Mucosa of rectum (tissue), 2 donors: ENCODE measurements around the gene XXYLT1.
A peak's percentile ranks its signal among the peaks of the same experiment; 100 is the strongest.

Experiments used
- H3K27ac ChIP-seq, 2 donors: one replicate each; pipeline ENCODE4 v1.7.0; 2013; ENCODE audit warnings: inconsistent platforms in 2 of 2, low read depth in 2 of 2, low read length in 2 of 2
- H3K27me3 ChIP-seq, 2 donors: one replicate each; pipeline ENCODE4 v1.7.0; 2013; ENCODE audit warnings: low read length in 2 of 2; ENCODE audit not compliant: control insufficient read depth in 2 of 2, insufficient read depth in 2 of 2
- H3K36me3 ChIP-seq, 2 donors: one replicate each; pipeline ENCODE4 v1.7.0; 2013; ENCODE audit warnings: low read length in 2 of 2; ENCODE audit not compliant: control insufficient read depth in 2 of 2, insufficient read depth in 2 of 2
- H3K4me1 ChIP-seq, 2 donors: one replicate each; pipeline ENCODE4 v1.7.0; 2013; ENCODE audit warnings: low read length in 2 of 2, mild to moderate bottlenecking in 1 of 2; ENCODE audit not compliant: control insufficient read depth in 2 of 2, insufficient read depth in 2 of 2
- H3K4me3 ChIP-seq, 2 donors: one replicate each; pipeline ENCODE4 v1.7.0; 2013; ENCODE audit warnings: low read length in 2 of 2
- H3K9ac ChIP-seq, 2 donors: one replicate each; pipeline ENCODE4 v1.7.0; 2013; ENCODE audit warnings: low read length in 2 of 2, low read depth in 1 of 2, mild to moderate bottlenecking in 1 of 2
- H3K9me3 ChIP-seq, 2 donors: one replicate each; pipeline ENCODE4 v1.7.0; 2013; ENCODE audit warnings: low read length in 2 of 2; ENCODE audit not compliant: control insufficient read depth in 2 of 2
- donor health status: healthy.
- donor health status: Normal muscosa, but diverticular disease.

The XXYLT1 gene

DNA sequence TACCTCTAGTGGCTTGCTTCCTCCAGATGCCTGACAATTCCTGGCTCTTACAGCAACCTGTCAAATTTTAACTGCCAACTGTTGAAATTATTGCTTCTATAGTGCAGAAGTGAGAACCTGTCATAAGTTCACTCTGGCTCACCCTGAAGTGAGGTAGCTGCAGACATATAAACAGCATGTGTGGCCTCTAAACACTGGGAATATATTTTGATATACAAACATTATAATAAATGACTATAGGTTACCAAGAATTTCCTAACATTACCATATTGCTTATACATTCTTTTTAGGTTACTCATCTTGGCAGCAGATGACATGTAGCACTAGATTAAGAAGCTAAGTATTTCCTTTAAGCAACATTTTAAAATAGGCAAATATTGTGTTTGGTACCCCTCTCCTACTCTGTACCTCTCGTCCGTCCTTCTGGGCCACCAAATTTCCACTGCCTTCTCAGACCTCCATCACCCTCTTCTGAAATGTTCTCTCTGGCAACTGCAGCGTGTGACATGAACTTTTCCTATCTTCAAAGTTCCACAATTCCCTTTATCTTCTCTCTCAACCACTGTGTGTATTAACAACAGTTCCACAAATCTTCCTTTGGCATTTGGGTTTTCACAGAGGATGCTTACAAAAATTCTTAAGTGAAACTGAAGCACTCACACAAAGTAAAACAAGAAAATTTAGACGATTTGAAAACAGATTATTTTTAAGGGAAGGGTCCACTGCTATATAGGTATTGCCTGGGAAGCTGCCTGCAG is 15.3 kb upstream of the XXYLT1 start:
- no peak overlapping the region for H3K4me3 ChIP-seq
- H3K27me3 ChIP-seq: no peaks in the 10 kb centered on the region
- H3K9ac ChIP-seq: no peak overlapping the region
- H3K27ac ChIP-seq: no peak overlapping the region
- H3K9me3 ChIP-seq: no peaks in the 10 kb centered on the region
- peaks cover 22 to 23% of the 10 kb centered on the region in 2 donors for H3K36me3 ChIP-seq
- H3K4me1 ChIP-seq: peaks cover 8 to 16% of the 10 kb centered on the region in 2 donors

DNA sequence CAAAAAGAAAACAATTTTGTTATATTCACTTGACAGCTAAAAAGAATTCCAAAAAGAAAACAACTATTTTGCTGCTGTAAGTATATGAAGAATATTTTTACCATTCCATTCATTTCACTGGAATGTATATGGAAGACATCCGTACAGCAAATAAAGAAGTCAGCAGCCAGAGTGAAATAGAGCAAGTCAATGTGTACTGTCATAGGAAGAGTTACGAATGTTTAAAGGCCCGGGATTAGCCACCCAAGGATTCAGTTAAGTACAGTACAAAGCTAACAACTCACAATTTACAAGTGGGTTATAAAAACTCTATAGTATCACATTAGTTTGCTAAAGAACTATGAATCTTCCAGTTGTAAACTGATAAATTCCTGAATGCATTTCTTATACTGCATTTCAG is 14.4 kb upstream of the XXYLT1 start:
- H3K9me3 ChIP-seq: no peaks in the 10 kb centered on the region
- H3K27me3 ChIP-seq: no peaks in the 10 kb centered on the region
- peaks cover 21 to 23% of the 10 kb centered on the region in 2 donors for H3K36me3 ChIP-seq
- H3K27ac ChIP-seq: no peak overlapping the region
- peaks cover 8 to 16% of the 10 kb centered on the region in 2 donors for H3K4me1 ChIP-seq
- no peak overlapping the region for H3K4me3 ChIP-seq
- H3K9ac ChIP-seq: no peak overlapping the region

DNA sequence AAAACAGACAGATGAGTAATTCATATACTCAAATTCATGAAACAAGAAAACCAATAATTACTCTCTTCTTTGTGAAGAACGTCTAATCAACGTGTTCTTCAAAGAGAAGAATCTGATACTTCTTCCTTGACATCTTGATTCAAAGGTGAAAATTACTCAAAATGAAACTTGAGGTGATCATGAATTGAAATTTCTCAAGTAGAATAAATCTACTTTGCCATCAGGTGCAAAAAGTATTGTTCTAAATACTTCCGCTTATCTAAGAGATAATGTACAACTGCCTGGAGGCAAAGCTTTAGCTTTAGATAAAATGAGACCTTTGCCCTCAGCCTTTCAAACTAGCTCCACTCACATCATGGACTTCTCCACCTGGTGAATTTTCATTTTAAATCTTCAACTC is 13.9 kb upstream of the XXYLT1 start:
- H3K27ac ChIP-seq: peak overlapping the region in 1 of 2 donors; percentile 14
- no peak overlapping the region for H3K4me3 ChIP-seq
- H3K9me3 ChIP-seq: no peaks in the 10 kb centered on the region
- H3K36me3 ChIP-seq: peaks cover 16 to 18% of the 10 kb centered on the region in 2 donors
- H3K27me3 ChIP-seq: no peaks in the 10 kb centered on the region
- peaks cover 8 to 16% of the 10 kb centered on the region in 2 donors for H3K4me1 ChIP-seq
- H3K9ac ChIP-seq: no peak overlapping the region

DNA sequence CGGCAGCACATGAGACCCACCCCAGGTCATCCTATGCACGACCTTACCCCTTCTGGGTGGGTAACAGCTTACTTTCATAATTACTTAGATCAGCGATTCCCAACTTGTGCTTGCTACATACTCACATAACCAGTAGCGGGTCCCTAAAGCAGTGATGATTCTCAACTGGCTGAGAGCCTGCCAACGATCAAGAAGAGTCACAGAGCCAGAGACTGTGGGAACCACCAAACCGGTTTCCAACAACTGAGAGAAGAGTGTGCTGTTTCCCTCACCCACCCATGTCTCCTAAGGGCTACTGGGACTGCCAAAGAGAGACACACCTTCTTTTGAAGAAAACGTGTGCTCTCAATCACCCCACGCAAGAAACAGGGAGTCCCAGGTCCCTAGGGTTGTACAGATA is 12.0 kb upstream of the XXYLT1 start:
- H3K27ac ChIP-seq: no peak overlapping the region
- no peak overlapping the region for H3K4me3 ChIP-seq
- H3K36me3 ChIP-seq: peaks cover 13 to 14% of the 10 kb centered on the region in 2 donors
- no peak overlapping the region for H3K9ac ChIP-seq
- peaks cover 8 to 16% of the 10 kb centered on the region in 2 donors for H3K4me1 ChIP-seq
- H3K9me3 ChIP-seq: no peaks in the 10 kb centered on the region
- H3K27me3 ChIP-seq: no peaks in the 10 kb centered on the region

DNA sequence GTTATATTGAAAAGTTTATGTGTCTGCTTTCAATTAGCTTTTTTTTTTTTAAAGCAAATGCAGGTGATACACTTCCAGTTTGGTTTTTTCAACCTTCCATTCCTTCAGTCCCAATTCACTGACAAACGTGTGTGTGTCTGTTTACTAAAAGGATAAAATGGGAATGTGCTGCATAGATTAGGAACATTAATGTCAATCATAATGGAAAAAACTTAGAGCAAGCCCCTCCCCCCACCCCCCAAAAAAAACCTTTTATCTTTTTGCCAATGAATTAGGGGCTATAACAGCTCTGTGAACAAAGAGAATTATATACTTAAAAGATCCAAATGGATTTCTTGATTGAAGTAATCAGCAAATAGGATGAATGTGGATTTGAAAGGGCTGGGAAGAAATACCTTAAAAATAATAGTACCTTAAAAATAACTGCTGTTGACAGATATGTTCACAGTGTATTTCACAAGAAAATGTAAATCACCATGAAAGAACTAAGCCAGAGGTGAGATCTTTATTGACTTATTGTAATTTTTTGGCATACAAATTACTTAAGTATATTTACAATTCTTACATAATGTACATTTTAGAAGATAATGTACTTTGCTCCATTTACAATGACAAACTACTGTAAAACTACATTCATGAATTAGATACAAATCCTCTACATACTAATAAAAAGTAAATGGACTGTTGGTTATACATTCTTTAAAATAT is 3.5 kb upstream of the XXYLT1 start:
- H3K9ac ChIP-seq: no peak overlapping the region
- H3K4me3 ChIP-seq: no peak overlapping the region
- H3K27ac ChIP-seq: no peak overlapping the region
- no peaks in the 10 kb centered on the region for H3K9me3 ChIP-seq
- peaks cover 4 to 8% of the 10 kb centered on the region in 2 donors for H3K36me3 ChIP-seq
- no peaks in the 10 kb centered on the region for H3K27me3 ChIP-seq
- H3K4me1 ChIP-seq: peaks cover 16 to 17% of the 10 kb centered on the region in 2 donors

DNA sequence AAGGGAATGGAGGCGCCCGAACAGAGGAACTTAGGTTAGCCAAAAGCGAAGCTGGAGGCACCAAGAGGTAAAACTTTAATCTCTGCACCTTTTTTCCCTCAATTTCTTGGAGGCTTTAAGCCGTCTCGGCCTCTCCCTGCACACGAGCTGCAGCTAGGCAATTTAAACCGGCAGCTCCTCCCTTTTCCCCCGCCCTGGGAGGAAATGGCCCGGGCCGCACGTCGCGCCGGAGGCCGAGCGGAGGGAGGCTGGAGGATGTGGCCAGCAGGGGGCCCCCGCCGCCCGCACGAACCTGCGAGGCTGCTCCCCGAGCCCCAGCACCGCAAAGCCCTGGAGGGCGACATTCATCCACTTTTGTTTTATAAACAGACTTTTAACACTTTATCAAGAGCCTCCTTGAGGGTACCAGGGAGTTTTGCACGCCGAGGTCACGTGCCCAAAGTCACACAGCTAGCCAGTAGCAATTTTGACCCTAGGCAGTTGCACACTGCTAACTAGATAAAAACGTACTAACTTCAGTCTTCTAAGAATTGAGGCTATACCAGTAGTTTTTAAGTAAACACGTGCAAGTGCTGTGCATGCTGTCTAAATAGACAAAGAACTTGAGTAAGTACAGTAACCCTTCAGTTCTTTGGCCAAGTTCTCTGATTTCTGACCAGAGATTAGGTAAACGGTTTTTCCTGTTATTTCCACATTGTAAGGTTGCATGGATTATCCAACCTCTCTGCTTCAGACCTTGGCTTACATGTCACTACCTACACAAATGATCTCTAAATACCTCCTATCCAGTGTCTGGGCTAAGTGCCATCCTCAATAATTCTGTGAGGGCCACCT is 668 bp upstream of the XXYLT1 start:
- H3K36me3 ChIP-seq: no peaks in the 10 kb centered on the region
- peak overlapping the region; percentile 81 to 87 for H3K27ac ChIP-seq
- H3K4me3 ChIP-seq: peak overlapping the region; percentile 92
- H3K9ac ChIP-seq: peak overlapping the region; percentile 70 to 76
- H3K9me3 ChIP-seq: no peaks in the 10 kb centered on the region
- peaks cover 22 to 23% of the 10 kb centered on the region in 2 donors for H3K4me1 ChIP-seq
- H3K27me3 ChIP-seq: no peaks in the 10 kb centered on the region

DNA sequence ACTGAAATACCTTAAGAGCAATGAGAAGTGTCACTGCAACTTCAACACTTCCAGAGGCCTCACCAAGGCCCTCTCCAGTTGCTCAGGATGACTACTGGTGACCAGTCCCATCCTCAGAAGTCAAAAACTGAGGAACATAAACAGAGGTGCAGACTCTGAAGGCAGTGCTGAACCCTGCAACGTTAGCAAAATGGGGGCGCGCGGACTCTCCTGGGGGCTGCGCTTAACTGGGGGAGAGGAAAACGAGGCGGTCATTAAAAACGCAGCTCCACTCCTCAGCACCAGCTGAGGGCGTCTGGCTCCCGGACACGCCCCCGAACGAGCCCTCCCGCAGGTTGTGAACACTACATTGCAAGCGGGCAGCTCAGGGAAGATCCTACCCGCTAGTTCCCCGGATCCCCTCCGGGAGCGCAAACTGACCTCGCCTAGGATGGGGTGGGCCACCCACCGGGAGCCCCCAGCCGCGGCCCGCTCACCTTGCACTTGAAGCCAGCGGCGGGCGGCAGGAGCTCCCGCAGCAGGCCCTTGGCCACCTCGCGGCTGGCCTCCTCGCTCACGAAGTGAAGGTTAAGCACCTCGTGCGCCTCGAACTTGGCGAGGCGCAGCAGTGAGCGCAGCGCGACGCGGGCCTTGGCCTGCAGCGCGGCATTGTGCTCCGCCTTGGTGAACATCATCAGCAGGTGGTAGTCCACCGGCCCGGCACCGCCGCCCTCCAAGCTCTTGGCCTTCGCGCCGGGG is 711 bp downstream of the XXYLT1 start:
- no peaks in the 10 kb centered on the region for H3K9me3 ChIP-seq
- H3K27me3 ChIP-seq: no peaks in the 10 kb centered on the region
- H3K4me3 ChIP-seq: peak overlapping the region; percentile 92
- H3K27ac ChIP-seq: peak overlapping the region; percentile 81 to 87
- H3K4me1 ChIP-seq: peaks cover 22 to 23% of the 10 kb centered on the region in 2 donors
- peak overlapping the region; percentile 58 to 76 for H3K9ac ChIP-seq
- H3K36me3 ChIP-seq: no peaks in the 10 kb centered on the region

DNA sequence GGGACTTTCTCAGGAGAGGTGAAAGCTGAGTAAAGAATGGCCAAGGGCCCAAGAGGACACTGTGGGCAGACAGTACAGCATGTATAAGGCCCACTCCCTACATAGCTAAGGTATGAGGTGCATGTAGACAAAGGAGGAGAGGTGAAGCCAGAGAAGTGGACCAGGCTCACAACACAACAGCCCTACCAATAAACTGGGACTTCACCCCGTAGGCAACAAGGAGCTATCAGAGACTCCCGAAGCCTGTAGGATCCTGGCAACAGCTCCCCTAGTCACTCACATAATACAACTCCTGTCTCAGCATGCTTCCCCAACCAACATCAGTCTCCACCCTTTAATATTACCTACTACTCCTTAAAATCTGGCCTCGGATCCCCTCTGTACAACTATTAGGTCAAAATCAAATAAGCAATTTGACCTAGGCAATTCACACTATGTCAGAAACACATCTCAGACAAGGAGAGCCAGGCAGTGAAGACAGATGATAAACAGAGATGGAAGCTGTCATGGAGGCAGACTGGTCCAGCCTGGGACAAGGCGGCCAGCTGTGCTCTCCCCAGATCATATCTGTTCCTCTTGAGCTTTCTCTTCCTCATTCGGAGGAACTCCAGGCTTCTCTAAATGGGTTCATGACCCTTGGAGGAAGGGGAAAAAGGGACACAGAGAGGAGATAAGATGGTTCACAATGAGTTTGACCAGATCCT is 1.4 kb downstream of the XXYLT1 start:
- H3K9me3 ChIP-seq: no peaks in the 10 kb centered on the region
- no peaks in the 10 kb centered on the region for H3K27me3 ChIP-seq

DNA sequence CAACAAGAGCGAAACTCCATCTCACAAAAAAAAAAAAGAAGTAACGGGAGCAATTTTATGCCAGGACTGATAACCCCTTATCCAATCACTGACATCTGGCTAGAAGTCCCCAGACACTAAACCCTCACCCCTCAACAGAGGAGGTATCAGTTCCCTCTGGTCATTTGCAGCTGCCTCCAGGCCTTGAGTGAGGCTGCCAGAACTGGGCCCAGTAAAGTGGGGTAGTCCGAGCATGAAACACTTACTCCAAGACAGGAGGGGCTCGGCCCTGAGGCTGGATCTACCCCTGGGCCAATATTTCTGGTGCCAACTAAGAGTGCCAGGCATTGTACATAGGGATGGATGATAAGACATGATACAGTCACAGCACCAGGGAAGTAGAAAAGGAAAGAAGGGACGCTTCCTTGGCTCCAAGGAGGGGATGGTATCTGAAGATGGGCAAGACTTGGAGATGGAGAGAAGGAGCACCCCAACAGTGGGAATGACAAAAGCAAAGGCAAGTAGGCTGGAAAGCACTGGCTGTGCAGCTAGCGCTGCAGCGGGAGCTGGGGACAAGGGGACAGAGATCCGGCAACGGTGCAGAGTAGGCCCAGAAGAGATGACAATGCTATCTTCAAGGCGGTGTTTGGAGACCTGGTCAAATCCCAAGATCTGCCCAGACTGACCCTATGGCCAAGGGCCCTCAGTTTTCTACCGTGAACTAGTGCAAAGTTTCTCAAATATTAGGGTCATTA is 2.2 kb downstream of the XXYLT1 start:
- no peaks in the 10 kb centered on the region for H3K36me3 ChIP-seq
- H3K4me3 ChIP-seq: no peak overlapping the region
- no peak overlapping the region for H3K27ac ChIP-seq
- H3K4me1 ChIP-seq: peaks cover 22 to 23% of the 10 kb centered on the region in 2 donors
- H3K9me3 ChIP-seq: no peaks in the 10 kb centered on the region
- H3K9ac ChIP-seq: no peak overlapping the region
- H3K27me3 ChIP-seq: no peaks in the 10 kb centered on the region

More for the DNA sequence above, 1.4 kb downstream of the XXYLT1 start:
- Histone ChIP-seq H3K4me1 (peaks cover 22 to 23% of the 10 kb centered on the region in 2 donors), H3K27ac (no peak overlapping the region), H3K9ac (no peak overlapping the region), H3K4me3 (peak overlapping the region; percentile 92), H3K36me3 (no peaks in the 10 kb centered on the region)
